ENCODE data around the gene HOXA7.

The HOXA7 gene

DNA sequence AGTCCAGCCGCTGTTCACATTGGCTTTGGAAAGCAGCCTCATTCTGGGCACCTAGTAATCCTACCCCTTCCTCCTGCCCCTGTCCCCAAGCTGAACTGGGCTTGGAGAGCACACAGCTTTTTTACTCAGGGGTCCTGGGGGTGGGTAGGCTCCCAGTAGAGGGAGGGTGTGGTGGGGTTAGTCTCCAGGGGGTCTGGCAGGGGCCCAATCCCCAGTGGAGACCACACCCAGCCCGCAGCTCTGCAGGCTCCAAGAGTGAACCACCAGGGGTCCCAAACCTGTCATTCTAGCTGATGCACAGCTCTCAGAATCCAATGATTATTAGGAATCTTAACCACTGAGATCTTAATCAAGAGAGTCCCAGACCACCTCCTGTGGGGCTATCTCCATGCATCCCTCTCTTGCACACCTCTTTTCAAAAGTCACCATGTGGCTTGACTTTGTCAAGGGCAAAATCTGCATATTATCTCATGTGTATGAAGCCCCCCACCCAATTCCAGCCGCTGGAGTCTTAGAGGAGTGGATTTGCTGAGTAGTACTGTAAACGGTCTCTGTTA, 25.9 kb upstream of the HOXA7 start:
- DNase-seq = no peak

DNA sequence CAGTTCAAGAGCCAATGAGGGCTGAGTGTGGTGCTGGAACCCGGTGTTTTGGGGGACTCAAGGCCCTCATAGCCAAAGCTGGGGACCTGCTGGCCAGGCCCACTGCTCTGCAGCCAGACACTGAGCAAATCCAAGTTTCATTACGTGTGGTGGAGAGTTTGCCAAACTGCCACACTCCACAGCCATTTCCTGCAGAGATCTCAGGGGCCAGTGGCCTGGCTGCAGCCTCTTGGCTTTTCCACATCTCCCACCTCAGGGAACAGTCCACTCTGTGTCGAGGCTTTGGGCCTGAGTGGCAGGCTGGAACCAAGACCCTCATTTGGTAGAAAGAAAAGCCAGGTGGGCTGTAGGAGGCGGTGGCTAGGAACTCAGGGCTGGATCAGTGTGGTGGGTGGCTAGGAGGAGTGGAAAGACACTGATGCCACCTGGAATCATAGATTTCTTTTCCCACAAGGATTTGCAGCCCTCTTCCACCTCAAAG, 25.4 kb upstream of the HOXA7 start:
- DNase-seq = no peak

DNA sequence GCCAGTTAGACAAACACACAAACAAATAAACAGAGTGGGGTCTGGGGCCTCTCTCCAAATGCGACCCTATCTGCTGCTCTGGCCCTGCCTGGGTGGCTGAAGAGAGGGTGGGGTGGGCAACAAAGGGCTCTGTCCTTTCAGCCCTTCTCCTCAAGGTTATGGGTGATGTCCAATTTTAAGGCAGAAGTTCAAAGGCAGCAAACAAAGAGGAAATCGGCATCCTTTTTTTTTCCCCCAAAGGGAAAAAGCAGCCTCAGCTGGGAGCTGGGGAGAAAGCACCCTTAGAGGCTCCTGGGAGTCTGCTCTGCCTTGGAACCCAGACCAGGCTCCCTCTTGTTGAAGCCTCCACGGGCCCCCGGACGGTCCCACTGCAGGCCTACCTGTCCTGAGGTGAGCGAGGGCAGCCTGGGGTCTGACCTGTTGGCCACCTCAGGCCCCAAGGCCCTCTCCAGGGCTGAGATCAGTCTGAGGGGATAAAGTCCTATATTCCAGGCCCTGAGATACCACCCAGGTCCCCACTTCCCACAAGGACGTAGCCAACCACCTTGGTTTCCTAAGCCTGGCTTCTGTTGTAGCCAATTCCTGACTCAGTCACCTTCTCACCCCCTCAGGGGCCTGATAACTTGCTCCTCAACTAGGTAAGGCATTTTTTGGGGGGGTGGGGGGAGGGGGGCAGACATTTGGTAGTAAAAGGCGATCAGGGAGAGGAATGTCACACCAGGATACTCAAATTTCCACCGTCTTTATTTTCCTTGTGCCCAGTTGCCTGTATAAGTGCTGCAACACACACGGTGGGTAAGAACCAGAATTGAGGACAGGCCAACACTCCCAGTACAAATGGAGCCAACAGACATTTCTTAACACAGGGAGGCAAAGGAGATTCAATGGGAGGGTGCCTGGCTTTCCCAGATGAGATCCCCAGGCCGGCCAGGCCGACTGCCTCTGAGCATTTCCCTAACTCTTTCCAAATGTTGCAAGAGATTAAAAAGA, 24.3 kb upstream of the HOXA7 start:
- DNase-seq = no peak

DNA sequence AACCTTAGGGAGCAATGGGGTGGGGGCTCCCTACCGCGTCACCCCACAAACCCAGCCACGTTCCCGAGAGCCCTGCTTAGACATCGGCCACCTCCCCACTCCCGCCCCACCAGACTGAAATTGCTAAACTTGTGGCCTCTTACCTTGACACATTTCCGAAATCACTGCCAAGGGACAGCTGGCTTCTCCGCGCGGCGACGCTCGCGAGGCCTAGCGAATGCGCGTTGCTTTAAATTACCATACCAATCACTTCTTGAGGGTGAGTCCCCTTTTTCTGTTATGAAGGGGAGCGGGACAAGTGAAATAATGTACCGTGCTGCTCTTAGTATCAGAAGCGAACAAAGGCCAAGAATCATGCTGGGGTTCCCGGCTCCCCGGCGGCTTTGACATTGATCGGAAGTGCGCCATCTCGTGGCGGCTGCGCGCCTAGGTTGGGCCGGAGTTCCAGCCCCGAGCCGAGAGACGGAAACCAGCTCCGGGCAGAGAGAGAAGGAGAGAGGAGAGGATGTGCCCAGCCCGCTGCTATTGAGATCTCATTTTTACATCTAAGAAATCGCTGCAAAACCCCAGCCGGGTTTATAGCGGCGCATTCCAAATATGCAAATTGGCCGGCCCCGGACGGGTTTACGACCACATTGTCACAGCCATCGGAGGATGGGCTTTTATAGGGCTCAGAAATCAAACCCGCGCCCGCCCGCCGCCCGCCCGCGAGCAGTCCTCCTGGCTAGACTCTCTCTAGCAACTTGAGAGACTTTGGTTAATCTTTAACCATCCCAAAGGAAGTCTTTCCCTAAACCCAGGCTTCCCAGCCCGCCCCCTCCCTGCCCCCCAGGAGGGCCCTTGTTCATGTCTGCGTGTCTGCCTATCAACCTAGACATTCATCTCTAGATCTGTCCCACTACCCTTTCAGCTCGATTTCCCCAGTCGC, 23.3 kb upstream of the HOXA7 start:
- peak; percentile 58 for DNase-seq

DNA sequence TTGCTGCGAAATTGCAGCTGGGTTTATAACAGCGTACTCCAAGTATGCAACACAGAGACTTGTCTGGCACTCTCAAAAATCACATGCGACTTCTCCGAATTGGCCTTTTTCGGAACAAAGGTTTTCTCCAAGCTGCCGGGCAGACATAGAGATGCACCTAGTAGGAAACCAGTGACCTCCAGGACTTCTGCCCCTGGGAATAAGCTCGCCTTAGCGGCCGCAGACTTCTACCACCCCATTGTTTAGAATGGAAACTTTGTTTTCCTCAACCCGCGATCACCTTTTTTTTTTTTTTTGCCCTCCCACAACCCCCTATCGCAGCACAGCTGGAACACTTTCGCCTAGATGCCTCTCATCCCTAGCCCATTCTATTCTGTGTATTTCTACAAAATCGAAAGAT, 22.6 kb upstream of the HOXA7 start:
- no peak for DNase-seq

DNA sequence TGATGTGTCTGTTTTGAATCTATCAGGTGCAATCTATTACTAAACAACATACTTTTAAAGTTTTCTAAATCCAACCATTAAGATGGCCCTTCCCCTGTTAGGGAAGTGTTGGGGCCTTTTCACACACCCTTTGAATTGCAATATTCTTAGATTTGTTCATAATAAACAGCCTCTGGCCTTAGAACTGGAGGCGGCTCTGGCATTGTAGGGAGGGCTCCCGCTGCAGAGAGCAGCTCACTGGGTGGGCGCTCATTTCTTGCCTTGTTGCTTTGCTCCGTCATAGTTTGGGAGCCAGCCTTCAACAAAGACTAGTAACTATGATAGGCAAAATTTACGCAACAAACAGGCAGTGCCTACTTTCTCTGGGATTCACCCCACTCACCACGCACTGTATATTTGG, 21.9 kb upstream of the HOXA7 start:
- DNase-seq = no peak

DNA sequence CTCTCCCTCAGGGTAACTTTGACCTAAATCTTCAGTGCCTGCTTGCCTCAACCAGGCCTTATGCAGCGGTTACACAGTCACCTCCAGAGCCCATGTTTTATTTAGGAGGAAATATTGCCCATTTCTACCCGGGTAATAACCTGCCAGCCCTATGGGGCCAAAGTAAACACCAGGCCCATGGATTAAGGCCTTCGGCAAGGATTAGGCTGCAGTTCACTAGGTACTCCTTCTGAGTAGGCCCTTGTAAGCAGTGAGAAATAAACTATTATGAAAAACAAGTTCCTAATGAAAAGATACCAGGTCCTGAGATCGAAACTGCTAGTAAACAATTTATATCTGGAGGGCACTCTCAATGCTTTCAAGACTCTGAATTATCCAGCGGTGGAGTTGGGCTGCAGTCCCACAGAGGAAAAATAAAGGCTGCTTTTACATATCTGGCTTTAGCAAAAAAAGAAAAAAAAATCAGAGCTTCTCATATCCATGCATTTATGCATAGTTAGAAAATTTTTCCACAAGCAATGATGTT, 21.4 kb upstream of the HOXA7 start:
- no peak for DNase-seq

DNA sequence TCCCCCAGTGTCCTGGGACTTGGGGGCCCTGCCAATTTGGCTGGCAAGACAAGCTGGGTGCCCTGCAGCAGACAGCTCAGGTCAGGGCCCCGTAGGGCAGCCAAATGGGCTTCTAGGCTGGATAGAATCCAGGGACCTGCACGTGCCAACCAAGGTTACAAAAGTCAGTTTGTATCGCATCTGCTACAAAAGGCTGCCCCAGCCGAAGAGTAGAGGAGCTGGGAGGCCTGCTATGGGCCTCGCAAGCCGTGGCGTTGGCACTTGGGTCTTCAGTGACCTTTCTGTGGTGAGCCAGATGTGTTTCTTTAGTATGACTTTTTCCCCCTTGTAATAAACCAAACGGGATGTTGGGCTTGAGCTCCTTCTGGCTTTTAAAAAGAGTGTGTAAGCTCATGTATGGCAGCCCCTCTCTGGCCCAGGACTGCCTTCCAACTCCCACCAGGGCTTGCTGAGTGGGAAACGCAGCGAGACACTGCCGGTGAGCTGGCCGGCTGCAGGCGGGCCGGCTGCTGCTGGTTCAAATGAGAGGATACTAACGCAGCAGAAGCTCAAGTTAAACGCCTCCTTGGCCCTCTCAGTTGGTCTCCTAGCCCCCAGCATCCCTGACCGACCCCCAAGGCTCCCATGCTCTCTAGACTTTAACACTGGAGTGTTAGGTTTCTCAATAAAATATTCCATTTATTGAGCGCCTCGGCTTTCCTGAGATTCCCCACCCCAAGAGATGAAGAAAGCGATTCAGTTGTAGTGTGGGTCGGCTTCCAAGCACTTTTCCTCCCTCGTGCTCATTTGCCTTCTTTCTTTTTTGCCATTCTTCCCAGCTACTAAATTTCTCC, 20.7 kb upstream of the HOXA7 start:
- no peak for DNase-seq

DNA sequence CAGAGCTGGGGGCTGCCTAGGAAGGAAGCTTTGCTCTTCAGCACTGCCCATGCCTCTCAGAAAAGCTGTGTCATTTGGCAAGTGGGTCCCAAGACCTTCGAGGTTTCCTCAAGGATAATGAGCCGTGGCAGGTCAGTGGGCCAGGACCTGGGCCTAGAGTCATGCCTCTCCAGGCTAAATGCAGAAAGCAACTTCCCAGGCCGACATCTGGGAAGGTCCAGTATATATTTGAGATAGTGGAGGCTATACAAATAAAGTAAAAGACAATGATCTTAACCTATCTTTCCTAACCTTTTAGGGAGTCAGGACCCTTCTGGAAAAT, 20.0 kb upstream of the HOXA7 start:
- DNase-seq = no peak

DNA sequence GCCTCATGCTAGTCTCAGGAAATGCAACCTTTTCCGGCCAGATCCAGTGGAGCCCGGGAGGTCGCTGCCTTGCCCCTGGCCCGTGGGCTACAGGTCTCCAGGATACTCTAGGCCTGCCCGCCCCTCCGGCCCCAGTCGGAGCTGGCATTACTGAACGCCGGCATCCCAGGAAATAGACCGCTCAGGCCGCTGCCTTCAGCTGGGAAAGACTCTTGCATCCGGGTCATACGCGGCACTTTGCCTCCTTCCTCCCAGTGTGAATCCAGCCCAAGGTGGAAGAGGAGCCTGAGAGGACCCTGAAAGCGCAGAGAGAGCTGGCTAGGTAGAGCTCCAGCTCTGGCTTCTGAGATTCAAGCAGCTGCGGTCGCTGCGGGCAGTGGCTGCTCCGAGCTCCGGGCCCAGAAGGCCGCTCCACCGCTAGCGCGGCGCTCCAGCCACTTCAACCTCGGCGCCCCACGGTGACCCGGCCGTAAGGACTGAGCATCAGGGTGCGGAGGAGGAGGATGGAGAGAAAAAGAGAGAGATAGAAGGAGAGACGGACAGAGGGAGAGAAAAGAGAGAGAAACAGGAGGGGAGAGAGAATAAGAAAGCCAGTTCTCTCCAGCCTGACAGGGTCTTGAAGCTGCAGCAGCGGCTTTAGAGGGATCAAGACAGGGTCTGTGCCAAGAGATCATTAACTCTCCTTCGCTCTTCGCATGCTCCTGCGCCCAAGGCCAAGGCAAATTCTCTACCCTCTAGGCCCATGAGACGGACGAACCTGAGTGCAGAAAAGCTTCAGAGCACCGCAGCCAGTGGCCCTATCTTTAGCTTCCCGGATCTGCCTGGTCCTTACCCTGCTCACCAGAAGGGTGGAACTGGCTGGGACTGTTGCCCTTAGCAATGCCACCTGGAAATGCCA, 19.4 kb upstream of the HOXA7 start:
- DNase-seq = no peak

DNA sequence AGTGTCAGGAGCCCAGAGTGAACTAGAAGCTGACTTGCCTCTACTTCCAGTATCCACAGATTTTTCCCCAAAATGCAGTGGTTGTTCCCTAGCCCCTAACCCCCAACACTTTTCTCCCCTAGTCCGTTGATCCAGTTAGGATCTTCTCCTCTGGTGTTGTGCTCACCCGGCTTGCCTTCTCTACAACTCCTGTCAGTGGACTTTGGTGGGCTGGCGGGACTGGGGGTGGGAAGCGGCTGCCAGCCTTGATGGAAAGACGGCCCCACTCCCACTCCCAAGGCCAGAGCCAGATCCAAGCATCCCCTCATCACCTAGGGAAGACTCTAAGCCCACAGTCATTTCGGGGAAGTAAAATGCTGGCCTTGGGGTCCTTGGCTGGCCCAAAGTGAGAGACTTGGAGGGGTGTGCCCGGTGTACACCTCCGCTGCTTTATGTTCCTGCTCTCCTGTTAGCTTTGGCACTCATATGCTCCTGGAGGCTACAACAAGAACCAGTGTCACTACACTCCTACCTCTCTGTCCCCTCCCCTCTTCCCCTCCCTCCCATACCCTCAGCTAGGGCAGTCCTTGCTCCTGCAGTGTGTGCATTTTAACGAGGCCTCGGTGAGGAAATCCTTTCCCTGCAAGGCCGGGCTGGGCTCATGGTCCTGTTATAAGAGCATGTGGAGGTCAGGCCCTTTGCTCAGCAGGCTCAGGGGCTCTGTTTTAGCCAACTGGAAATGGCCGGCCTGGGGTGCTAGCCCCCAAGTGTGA, 18.6 kb upstream of the HOXA7 start:
- no peak for DNase-seq

DNA sequence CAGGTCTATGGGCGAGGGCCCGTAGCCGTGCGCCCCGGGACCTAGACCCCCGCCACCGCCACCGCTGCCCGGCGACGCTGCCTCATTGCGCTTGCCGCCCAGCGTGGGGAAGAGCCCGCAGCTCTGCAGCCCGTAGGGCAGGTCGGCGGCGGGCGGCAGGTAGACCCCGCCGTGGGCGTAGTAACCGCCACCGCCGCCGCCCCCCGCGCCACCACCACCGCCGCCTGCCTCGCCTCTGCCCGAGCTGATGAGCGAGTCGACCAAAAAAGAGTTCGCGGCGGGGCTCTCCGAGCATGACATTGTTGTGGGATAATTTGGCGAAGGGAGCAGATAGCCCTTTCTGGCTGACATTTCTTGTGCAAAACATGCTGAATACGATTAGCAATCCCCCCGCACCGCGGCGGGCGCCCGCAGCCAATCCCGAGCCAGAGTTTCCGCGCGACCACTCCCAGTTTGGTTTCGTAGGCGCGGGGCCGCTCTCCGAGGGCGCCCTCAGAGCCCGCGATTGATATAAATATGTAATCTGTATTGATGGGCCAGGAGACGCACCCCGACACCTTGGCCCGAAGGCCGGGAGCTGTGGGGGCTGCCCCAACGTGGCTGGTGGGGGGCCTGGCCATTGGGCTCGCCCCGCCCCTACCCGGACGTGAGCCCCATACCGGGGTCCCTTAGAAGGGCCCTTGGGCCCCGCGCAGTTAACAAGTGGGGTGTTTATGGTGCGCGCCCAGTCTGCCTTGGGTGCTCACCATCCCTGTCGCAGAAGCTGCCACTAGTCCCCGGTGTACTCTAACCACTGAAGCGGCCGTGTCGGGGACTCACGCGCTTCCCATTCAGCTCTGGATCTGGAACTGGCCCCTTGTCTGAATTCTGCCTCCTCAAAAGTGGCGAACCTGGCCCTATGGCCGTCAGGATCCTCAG, 17.7 kb upstream of the HOXA7 start, which contains the start of gene HOXA10:
HOXA10 (minus strand) TSS at position 365 of the 918 bp plus-strand sequence; CDS start at position 351, 14 bp downstream.
- no peak for DNase-seq

DNA sequence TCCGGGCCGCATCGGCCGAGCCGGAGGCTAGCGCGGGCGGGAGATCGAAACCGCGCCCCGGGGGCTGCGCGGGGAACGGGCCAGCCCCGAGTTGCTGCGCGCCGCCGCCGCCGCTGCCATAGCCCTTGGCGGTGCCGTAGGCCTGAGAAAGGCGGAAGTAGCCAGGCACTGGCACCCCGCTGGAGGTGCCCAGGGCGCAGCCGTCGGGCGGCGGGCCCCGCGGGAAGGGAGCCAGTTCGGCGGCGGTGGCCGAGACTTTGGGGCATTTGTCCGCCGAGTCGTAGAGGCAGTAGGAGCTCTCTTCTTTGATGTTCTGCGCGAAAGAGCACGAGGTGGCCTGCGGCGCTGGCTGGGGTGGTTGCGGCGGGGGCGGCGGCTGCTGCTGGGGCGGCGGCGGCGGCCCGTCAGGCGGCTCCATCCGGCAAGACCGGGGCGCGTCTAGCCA, 17.1 kb upstream of the HOXA7 start:
- no peak for DNase-seq

DNA sequence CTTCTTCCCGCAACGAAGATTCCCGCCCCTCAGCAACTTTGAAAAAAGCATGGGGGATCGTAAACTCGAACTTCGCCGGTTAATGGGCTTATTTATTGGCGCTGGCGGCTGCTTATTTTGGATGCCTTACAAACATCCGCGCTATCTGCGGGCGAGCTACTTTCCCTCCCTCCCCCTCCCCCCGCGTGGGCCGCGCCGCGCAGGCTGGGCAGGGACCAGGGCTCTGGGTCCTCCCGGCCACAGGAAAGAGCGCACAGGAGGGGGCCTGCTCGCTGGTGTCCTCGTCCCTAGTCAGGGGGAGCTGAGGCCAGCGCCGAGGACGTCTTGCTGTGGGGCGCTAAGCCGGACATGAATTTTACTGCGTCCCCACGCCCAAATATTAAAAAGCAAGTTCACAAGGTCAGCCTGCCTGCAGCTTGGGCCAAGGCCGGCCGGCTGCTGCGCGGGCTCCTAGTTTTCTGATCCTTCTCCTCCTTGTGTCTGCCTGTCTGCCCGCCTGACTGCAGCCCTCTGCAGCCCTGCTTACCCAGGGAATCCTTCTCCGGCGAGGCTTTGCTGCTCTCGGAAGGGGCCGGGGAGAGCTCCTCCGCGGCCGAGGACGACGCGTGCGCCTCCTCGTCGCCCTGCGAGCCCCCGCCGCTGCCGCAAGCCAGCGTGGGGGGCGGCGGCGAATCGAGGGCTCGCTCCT, 16.5 kb upstream of the HOXA7 start:
- no peak for DNase-seq

DNA sequence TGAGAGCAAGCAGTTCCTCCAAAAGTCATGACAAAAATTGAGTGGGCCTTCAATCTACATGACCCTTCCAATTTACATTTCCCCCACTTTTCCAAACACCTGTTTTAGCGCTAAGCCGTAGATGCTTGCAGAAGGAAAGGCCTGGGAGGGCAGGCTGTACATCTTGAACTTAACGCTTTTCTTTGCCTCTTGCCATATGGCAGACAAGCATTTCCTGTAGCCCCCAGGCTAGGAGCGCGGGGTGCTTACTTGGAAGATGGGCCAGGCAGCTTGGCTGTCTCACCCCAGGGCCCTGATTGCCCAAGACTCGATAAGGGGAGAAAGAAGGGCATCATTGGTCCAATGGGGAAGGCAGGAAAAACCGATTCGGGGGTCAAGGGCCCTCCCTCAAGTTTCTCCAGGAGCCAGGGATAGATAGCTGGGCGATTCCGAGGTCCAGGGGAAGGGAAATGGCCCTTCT, 15.9 kb upstream of the HOXA7 start:
- DNase-seq = no peak

DNA sequence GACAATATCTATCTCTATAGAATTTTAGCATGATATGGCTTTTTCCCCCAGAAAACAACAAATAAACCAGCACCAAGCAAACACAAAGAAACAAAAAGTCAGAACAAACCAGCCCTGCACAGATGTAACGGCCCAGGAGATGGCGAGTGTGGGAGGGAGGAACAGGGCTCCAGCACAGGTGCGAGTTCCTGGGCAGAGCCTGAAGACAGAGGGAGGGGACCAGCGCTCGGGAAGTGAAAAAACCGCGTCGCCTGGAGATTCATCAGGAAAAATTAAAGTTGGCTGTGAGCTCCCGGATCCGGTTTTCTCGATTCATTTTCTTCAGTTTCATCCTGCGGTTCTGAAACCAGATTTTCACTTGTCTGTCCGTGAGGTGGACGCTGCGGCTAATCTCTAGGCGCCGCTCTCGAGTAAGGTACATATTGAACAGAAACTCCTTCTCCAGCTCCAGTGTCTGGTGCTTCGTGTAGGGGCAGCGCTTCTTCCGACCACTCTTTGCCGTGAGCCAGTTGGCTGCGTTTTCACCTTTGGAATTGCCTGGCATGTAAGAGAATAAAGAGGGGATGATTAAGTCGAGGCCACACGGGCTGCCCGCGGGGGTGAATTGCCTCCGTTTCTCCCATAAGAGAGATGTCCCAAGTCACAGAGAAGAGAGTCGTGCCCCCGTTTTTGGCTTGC, 15.3 kb upstream of the HOXA7 start:
- peak; percentile 47 for DNase-seq

DNA sequence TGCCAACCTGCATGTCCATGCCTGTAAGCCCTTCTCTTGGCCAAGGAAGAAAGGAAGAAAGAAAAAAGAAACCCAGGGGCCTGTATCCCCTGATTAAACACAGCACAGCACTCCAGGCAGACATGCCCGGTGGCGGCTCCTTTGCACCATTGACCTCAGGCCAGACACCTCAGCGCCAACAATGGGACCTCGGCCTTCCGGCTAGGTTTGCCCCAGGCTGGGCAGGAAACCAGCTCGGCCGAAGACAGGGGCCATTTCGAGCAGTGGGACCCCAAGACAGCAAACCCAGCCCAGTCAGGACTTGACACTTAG, 14.8 kb upstream of the HOXA7 start:
- DNase-seq = no peak
